Esophagus squamous epithelium (tissue), 5 donors: ENCODE measurements around the gene NR3C2. TPM values are rescaled to one million over a fixed set of nuclear protein-coding genes. Genes with fewer than 3 reads are reported as not detected.
A peak's percentile ranks its signal among the peaks of the same experiment; 100 is the strongest.

Source experiments
- DNase-seq: peaks from one replicate; lab custom pipeline; 2025; lab: John Stamatoyannopoulos, UW
- H3K27ac ChIP-seq, 4 donors: fragments of 200-600 bp; sonication (generic); one replicate each; pipeline ENCODE4 v1.5.1; 2016 to 2019; ENCODE audit warnings: mild to moderate bottlenecking in 1 of 4
- H3K27me3 ChIP-seq, 4 donors: fragments of 200-600 bp; sonication (generic); 1 replicate in 3 of 4; 2 replicates in 1 of 4; pipeline versions ENCODE4 v1.5.1 to v1.6.0; 2017 to 2021; ENCODE audit warnings: antibody characterized with exemption in 1 of 4
- H3K36me3 ChIP-seq, 3 donors: fragments of 200-600 bp; sonication (generic); one replicate each; pipeline ENCODE4 v1.5.1; 2016 to 2019
- H3K4me1 ChIP-seq, 3 donors: fragments of 200-600 bp; sonication (generic); one replicate each; pipeline ENCODE4 v1.5.1; 2017 to 2019
- H3K4me3 ChIP-seq, 4 donors: fragments of 200-600 bp; sonication (generic); 1 replicate in 3 of 4; 2 replicates in 1 of 4; pipeline ENCODE4 v1.5.1; 2016 to 2019; ENCODE audit warnings: mild to moderate bottlenecking in 2 of 4, moderate library complexity in 1 of 4
- H3K9me3 ChIP-seq, 3 donors: fragments of 200-600 bp; sonication (generic); one replicate each; pipeline ENCODE4 v1.5.1; 2016 to 2019
- POLR2A ChIP-seq, 4 donors: fragments of 450-650 bp; IDR thresholded peaks; one replicate each; pipeline ENCODE4 v1.6.1; 2017; ENCODE audit warnings: antibody characterized with exemption in 4 of 4, mild to moderate bottlenecking in 4 of 4, moderate library complexity in 3 of 4
- WGBS, 2 donors: methylation state at CpG; one replicate each; pipeline ENCODE4 v1.1.5; 2018; 5-methylcytosine and 5-hydroxymethylcytosine counted together
- intact Hi-C: fragments of 100-400 bp; cut with DNase I; formaldehyde crosslinking; loops from one replicate; pipeline ENCODE4 v1.15.0; 2022
- total RNA-seq, 4 donors: library from RNA; depleted of rRNA; stranded (reverse); fragments of >200 nt; gene quantifications; one replicate each; pipeline ENCODE4 v1.1.0, GENCODE V29; 2016
- TF ChIP-seq, protein P1 (sequence below), 6 experiments: fragments of 450-650 bp in 4 of 6; fragments of 200-600 bp in 2 of 6; sonication (generic) in 2 of 6; IDR thresholded peaks; one replicate each; pipeline ENCODE4 v1.5.1; 2016 to 2019; ENCODE audit warnings: antibody characterized with exemption in 6 of 6, mild to moderate bottlenecking in 4 of 6, moderate library complexity in 4 of 6
- donor health status: DM: yes; HTN: yes; CAD: no.

NR3C2 gene
- total RNA-seq: 1 to 10 TPM; 1.2 to 5.3 (median 2.3) TPM

DNA sequence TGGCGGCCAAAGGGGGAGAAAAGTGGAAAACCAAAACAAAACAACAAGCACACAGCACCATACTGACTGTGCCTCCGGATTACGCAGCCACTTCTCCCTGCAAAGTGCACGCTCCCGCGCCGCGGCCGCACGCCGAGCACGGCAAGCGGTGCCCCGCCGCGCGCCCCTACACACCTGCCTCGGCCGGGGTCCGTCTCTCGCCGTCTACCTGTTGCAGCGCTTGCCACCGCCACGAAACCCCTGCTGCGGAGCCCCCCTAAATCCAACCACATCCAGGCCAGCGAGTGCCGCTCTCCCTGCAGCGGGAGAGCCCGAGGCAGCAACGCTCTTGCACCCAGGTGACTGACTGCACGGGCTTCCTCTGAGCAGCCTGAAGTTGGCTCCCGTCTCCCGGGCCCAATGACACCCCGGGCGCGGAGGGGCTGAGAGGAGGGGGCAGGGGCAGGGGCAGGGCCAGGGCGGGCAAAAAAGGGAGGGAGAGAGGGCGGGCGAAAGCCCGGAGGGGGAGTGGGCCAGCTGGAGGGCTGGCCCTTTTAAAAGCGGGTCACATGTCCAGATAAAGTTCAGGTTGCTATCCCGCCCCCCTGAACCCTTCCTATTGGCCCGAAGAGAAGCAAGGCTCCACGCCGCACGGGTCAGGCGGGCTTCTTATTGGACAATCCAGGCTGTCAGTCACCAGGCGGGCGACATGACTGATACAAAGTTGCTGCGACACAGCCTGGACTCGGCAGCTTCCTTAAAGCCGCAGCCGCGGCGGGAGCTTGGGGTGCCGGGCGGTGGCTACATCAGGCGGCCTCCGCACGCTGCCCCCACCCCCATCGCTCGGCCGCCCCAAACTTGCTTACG is at the start of gene NR3C2:
NR3C2 (minus strand) TSS at position 429 of the 846 bp plus-strand sequence.
- TF ChIP-seq POLR2A (IDR thresholded peaks at IDR 0.05): peak in 3 of 4 donors; percentile 90 to 100 (median 99)
- TF ChIP-seq, protein P1, sequence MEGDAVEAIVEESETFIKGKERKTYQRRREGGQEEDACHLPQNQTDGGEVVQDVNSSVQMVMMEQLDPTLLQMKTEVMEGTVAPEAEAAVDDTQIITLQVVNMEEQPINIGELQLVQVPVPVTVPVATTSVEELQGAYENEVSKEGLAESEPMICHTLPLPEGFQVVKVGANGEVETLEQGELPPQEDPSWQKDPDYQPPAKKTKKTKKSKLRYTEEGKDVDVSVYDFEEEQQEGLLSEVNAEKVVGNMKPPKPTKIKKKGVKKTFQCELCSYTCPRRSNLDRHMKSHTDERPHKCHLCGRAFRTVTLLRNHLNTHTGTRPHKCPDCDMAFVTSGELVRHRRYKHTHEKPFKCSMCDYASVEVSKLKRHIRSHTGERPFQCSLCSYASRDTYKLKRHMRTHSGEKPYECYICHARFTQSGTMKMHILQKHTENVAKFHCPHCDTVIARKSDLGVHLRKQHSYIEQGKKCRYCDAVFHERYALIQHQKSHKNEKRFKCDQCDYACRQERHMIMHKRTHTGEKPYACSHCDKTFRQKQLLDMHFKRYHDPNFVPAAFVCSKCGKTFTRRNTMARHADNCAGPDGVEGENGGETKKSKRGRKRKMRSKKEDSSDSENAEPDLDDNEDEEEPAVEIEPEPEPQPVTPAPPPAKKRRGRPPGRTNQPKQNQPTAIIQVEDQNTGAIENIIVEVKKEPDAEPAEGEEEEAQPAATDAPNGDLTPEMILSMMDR (IDR thresholded peaks at IDR 0.05): no peak
- Histone ChIP-seq H3K9me3 (no peaks in the 10 kb centered on the region), H3K36me3 (no peaks in the 10 kb centered on the region), H3K27me3 (peaks cover 0 to 24% (median 0%) of the 10 kb centered on the region in 4 donors), H3K4me3 (peak within 1 kb of the TSS; percentile 82 to 92 (median 90)), H3K4me1 (peaks cover 0 to 62% (median 6%) of the 10 kb centered on the region in 3 donors), H3K27ac (peak within 1 kb of the TSS; percentile 90 to 95 (median 92))
- peak; percentile 95 for DNase-seq
- WGBS, 2 donors: 1 to 4% methylated on average over 5 to 41 of the region's 65 CpGs
- intact Hi-C loops: no loop called here

DNA sequence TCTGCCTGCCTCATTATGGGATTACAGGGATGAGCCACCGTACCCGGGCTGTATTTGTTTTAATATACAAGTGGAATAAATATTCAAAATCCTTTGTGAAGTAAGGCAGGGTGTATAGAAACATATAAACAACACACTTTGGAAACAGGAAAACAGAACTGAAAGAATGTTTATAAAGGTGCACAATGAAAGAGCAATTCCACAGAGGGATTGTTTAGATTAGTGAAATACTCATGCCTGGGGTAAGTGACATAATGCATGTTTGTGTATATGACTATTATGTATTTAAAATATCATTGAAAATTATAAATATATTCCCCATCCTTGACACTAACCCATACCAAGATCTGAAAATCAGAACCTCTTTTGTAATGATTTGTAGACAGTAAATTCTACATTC is 45.0 kb upstream of the NR3C2 start:
- 33 to 63% methylated on average over 2 of the region's 2 CpGs for WGBS, 2 donors
- intact Hi-C loops: no loop called here
- no peak for DNase-seq
- TF ChIP-seq, protein P1 (IDR thresholded peaks at IDR 0.05): no peak
- TF ChIP-seq POLR2A (IDR thresholded peaks at IDR 0.05): no peak
- Histone ChIP-seq H3K36me3 (no peaks in the 10 kb centered on the region), H3K9me3 (no peaks in the 10 kb centered on the region), H3K27ac (no peak overlapping the region), H3K27me3 (no peaks in the 10 kb centered on the region), H3K4me1 (no peaks in the 10 kb centered on the region), H3K4me3 (no peak overlapping the region)

DNA sequence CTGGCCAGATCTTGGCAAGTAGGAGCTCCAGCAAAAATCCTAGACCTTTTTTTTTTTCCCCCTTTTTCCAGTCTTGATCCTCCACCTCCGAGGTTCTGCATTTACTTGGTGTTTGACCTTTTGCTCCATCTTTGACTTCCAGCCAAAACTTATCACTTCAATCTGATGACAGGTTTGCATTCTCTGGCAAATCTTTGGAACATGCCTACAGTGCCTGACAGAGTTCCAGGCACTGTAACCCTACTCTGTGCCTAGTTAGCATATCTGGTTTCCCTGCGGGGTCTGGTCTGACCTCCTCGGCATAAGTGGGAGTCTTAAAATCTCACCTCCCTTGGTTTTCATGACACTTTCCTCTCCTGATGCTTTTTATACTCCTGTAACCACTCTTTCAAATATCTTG is 39.4 kb upstream of the NR3C2 start:
- Histone ChIP-seq H3K27ac (no peak overlapping the region), H3K27me3 (no peaks in the 10 kb centered on the region), H3K9me3 (no peaks in the 10 kb centered on the region), H3K36me3 (no peaks in the 10 kb centered on the region), H3K4me3 (no peak overlapping the region), H3K4me1 (no peaks in the 10 kb centered on the region)
- intact Hi-C loops: no loop called here
- TF ChIP-seq, protein P1 (IDR thresholded peaks at IDR 0.05): no peak
- no peak for TF ChIP-seq POLR2A (IDR thresholded peaks at IDR 0.05)
- DNase-seq: no peak
- WGBS, 2 donors: 69 to 73% methylated on average over 3 of the region's 3 CpGs

DNA sequence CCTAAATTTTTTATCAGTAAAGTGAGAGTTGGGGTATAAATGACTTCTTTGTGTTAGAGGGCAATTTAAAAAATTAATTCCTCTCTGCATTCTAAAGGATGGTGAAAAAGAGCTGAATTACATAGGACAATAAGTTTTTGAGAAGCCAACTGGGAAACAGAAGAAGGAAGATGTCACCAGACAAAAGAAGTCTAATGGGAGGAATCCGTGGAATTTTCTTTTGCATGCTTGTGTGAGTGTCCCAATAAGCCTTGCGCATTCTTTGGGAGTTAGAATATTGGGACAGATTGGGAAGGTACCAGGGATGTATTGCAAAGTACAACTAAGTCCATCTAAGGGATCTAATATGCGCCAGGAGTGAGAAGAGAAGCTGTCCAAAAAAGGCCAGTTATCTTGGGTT is 35.1 kb upstream of the NR3C2 start:
- TF ChIP-seq POLR2A (IDR thresholded peaks at IDR 0.05): no peak
- TF ChIP-seq, protein P1 (IDR thresholded peaks at IDR 0.05): no peak
- Histone ChIP-seq H3K4me1 (no peaks in the 10 kb centered on the region), H3K27me3 (no peaks in the 10 kb centered on the region), H3K9me3 (no peaks in the 10 kb centered on the region), H3K4me3 (no peak overlapping the region), H3K27ac (no peak overlapping the region), H3K36me3 (no peaks in the 10 kb centered on the region)
- intact Hi-C loops: no loop called here
- 71 to 79% methylated on average over 3 of the region's 3 CpGs for WGBS, 2 donors
- DNase-seq: no peak

DNA sequence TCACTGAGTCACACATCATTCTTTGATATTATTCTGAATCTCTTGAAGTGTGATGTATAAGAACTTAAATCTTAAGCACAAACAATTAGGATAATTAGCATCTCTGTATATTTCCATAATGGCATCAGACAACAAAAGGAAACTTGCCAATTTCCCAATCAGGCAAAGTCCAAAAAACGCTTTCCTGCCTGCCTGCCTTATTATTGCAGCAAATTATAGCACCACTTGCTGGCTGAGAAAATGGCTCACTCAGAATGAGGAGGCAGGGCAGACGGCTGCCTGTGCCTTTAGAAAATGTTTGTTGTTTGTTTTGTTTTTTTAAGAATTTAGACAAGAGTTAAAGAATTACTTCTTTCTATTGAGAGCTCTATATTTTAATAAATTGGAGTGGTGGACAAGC is 27.7 kb upstream of the NR3C2 start:
- WGBS, 2 donors: 54 to 58% methylated on average over 2 of the region's 2 CpGs
- DNase-seq: no peak
- no peak overlapping the region for H3K4me3 ChIP-seq
- TF ChIP-seq, protein P1 (IDR thresholded peaks at IDR 0.05): no peak
- TF ChIP-seq POLR2A (IDR thresholded peaks at IDR 0.05): no peak
- H3K27ac ChIP-seq: no peak overlapping the region
- H3K9me3 ChIP-seq: no peaks in the 10 kb centered on the region
- H3K27me3 ChIP-seq: no peaks in the 10 kb centered on the region
- intact Hi-C loops: no loop called here
- no peaks in the 10 kb centered on the region for H3K36me3 ChIP-seq
- H3K4me1 ChIP-seq: no peaks in the 10 kb centered on the region
